Measurements from ENCODE around the gene FBXO30.

The FBXO30 gene

GRCh38 chr6:145749632-145750031 is 65.0 kb downstream of the FBXO30 start:
- TF ChIP-seq ZBTB7A (IDR thresholded peaks at IDR 0.05; ENCODE audit: low read depth) = no peak
- TF ChIP-seq TCF12 (IDR thresholded peaks at IDR 0.05; ENCODE audit: low read depth) = no peak
- TF ChIP-seq YY1 (IDR thresholded peaks at IDR 0.05; ENCODE audit: low read depth) = no peak
- no peak for TF ChIP-seq CEBPB (IDR thresholded peaks at IDR 0.05)
- no peak for TF ChIP-seq EP300 (IDR thresholded peaks at IDR 0.05; ENCODE audit: borderline replicate concordance)

DNA sequence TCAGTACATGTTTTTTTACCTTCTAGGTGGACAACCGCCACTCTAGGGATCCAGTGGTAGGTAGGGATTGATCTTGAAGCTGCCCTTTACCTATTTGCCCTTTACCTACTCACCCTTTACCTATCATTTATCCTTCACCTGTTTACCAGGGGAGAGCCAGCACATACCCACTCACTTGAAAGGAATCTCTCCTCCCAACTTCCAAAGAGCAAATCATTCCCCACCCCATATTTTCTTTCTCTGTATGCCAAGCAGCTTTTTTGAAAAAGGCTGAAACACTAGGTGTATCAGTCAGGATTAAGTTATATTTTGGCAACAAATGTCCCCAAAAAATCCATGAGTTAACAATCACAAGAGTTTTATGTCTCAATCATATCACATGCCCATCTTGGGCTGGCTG is 68.7 kb downstream of the FBXO30 start:
- no peak for TF ChIP-seq TAF1 (IDR thresholded peaks at IDR 0.05; ENCODE audit: low read depth)
- TF ChIP-seq, protein P1, sequence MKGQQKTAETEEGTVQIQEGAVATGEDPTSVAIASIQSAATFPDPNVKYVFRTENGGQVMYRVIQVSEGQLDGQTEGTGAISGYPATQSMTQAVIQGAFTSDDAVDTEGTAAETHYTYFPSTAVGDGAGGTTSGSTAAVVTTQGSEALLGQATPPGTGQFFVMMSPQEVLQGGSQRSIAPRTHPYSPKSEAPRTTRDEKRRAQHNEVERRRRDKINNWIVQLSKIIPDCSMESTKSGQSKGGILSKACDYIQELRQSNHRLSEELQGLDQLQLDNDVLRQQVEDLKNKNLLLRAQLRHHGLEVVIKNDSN (IDR thresholded peaks at IDR 0.05) = no peak
- TF ChIP-seq EP300 (IDR thresholded peaks at IDR 0.05; ENCODE audit: borderline replicate concordance) = no peak
- TF ChIP-seq ZBTB7A (IDR thresholded peaks at IDR 0.05; ENCODE audit: low read depth) = no peak
- no peak for TF ChIP-seq REST (IDR thresholded peaks at IDR 0.05; ENCODE audit: low read depth)
- TF ChIP-seq TEAD4 (IDR thresholded peaks at IDR 0.05) = no peak
- no peak for TF ChIP-seq NFIC (IDR thresholded peaks at IDR 0.05)
- TF ChIP-seq FOXM1 (IDR thresholded peaks at IDR 0.05; ENCODE audit: borderline replicate concordance, low read depth) = no peak
- no peak for TF ChIP-seq CREB1 (IDR thresholded peaks at IDR 0.05; ENCODE audit: low read depth)
- no peak for TF ChIP-seq EGR1 (IDR thresholded peaks at IDR 0.05)
- no peak for TF ChIP-seq CEBPB (IDR thresholded peaks at IDR 0.05)
- TF ChIP-seq TCF12 (IDR thresholded peaks at IDR 0.05; ENCODE audit: low read depth) = no peak
- TF ChIP-seq MAX (IDR thresholded peaks at IDR 0.05) = no peak
- TF ChIP-seq RAD21 (IDR thresholded peaks at IDR 0.05; ENCODE audit: low read depth) = no peak
- no peak for TF ChIP-seq YY1 (IDR thresholded peaks at IDR 0.05; ENCODE audit: low read depth)

GRCh38 chr6:145744619-145745018 is 70.0 kb downstream of the FBXO30 start:
- TF ChIP-seq CREB1 (IDR thresholded peaks at IDR 0.05; ENCODE audit: low read depth) = no peak
- TF ChIP-seq FOXM1 (IDR thresholded peaks at IDR 0.05; ENCODE audit: borderline replicate concordance, low read depth) = no peak
- TF ChIP-seq REST (IDR thresholded peaks at IDR 0.05; ENCODE audit: low read depth) = no peak
- no peak for TF ChIP-seq TAF1 (IDR thresholded peaks at IDR 0.05; ENCODE audit: low read depth)
- TF ChIP-seq ZBTB7A (IDR thresholded peaks at IDR 0.05; ENCODE audit: low read depth) = no peak
- TF ChIP-seq MAX (IDR thresholded peaks at IDR 0.05) = no peak
- TF ChIP-seq RAD21 (IDR thresholded peaks at IDR 0.05; ENCODE audit: low read depth) = no peak
- TF ChIP-seq, protein P1 (IDR thresholded peaks at IDR 0.05) = no peak
- no peak for TF ChIP-seq TEAD4 (IDR thresholded peaks at IDR 0.05)
- no peak for TF ChIP-seq CEBPB (IDR thresholded peaks at IDR 0.05)
- no peak for TF ChIP-seq TCF12 (IDR thresholded peaks at IDR 0.05; ENCODE audit: low read depth)
- no peak for TF ChIP-seq NFIC (IDR thresholded peaks at IDR 0.05)

All from Ishikawa (cell line).